KOPT-K1 (cell line): ENCODE results near the gene PPIE.
"Not testable (repeated sequence)": the region's sequence is repeated elsewhere in the genome, so short reads cannot be mapped to it uniquely, and the experiment has no call there.

Source experiments
- H3K27ac ChIP-seq: fragments of 200-600 bp; sonication (generic); 2 replicates; pipeline ENCODE4 v1.5.1; 2016; ENCODE audit warnings: antibody characterized with exemption, mild to moderate bottlenecking, low read depth, low read length; ENCODE audit not compliant: poor library complexity, severe bottlenecking
- H3K36me3 ChIP-seq: fragments of 200-600 bp; sonication (generic); 2 replicates; pipeline ENCODE4 v1.5.1; 2017; ENCODE audit warnings: antibody characterized with exemption, mild to moderate bottlenecking, low read length, moderate library complexity; ENCODE audit not compliant: insufficient read depth
- H3K9me3 ChIP-seq: fragments of 200-600 bp; sonication (generic); 2 replicates; pipeline ENCODE4 v1.5.1; 2017; ENCODE audit warnings: antibody characterized with exemption, low read length, mild to moderate bottlenecking; ENCODE audit not compliant: insufficient read depth, poor library complexity, severe bottlenecking

The PPIE gene

GRCh38 chr1:39760074-39761008, 21.7 kb downstream of the PPIE start:
- H3K27ac ChIP-seq: no peak overlapping the region
- H3K9me3 ChIP-seq: no peaks in the 10 kb centered on the region
- peaks cover 50% of the 10 kb centered on the region for H3K36me3 ChIP-seq

GRCh38 chr1:39761016-39761415, 22.3 kb downstream of the PPIE start:
- H3K27ac ChIP-seq: no peak overlapping the region
- no peaks in the 10 kb centered on the region for H3K9me3 ChIP-seq
- H3K36me3 ChIP-seq: peaks cover 43% of the 10 kb centered on the region

GRCh38 chr1:39761557-39762260, 23.0 kb downstream of the PPIE start:
- Histone ChIP-seq H3K9me3 (no peaks in the 10 kb centered on the region), H3K27ac (no peak overlapping the region), H3K36me3 (peaks cover 36% of the 10 kb centered on the region)

- H3K27ac ChIP-seq: no peak overlapping the region
- H3K9me3 ChIP-seq: no peaks in the 10 kb centered on the region
Observed at GRCh38 chr1:39762550-39763540, 24.2 kb downstream of the PPIE start.

GRCh38 chr1:39763619-39764374, 25.1 kb downstream of the PPIE start:
- not testable (repeated sequence) for H3K27ac ChIP-seq

More at GRCh38 chr1:39762550-39763540, 24.2 kb downstream of the PPIE start:
- peaks cover 25% of the 10 kb centered on the region for H3K36me3 ChIP-seq

GRCh38 chr1:39764512-39764911, 25.8 kb downstream of the PPIE start:
- not testable (repeated sequence) for H3K36me3 ChIP-seq, H3K27ac ChIP-seq, H3K9me3 ChIP-seq

More at GRCh38 chr1:39763619-39764374, 25.1 kb downstream of the PPIE start:
- not testable (repeated sequence) for H3K9me3 ChIP-seq
- peaks cover 15% of the 10 kb centered on the region for H3K36me3 ChIP-seq

- not testable (repeated sequence) for H3K27ac ChIP-seq, H3K36me3 ChIP-seq, H3K9me3 ChIP-seq
Observed at GRCh38 chr1:39766466-39766865, 27.8 kb downstream of the PPIE start.

GRCh38 chr1:39769502-39769901, 30.8 kb downstream of the PPIE start:
- H3K9me3 ChIP-seq, H3K36me3 ChIP-seq, H3K27ac ChIP-seq: not testable (repeated sequence)

- not testable (repeated sequence) for H3K9me3 ChIP-seq, H3K36me3 ChIP-seq, H3K27ac ChIP-seq
Observed at GRCh38 chr1:39770100-39771021, 31.7 kb downstream of the PPIE start.

GRCh38 chr1:39771022-39771532, 32.4 kb downstream of the PPIE start, which contains the start of gene OXCT2:
Gene OXCT2 (minus strand): TSS chr1:39771348. CDS start chr1:39771255, 93 bp downstream.
- not testable (repeated sequence) for H3K36me3 ChIP-seq, H3K9me3 ChIP-seq, H3K27ac ChIP-seq

GRCh38 chr1:39773369-39773979, 34.8 kb downstream of the PPIE start:
- H3K27ac ChIP-seq, H3K9me3 ChIP-seq, H3K36me3 ChIP-seq: not testable (repeated sequence)

- H3K36me3 ChIP-seq, H3K9me3 ChIP-seq, H3K27ac ChIP-seq: not testable (repeated sequence)
Observed at GRCh38 chr1:39775141-39775540, 36.5 kb downstream of the PPIE start.
